Peyer's patch (tissue), 4 donors: ENCODE data around the gene CFAP61.

ENCODE experiments used
- POLR2A ChIP-seq, 2 donors: fragments of 450-650 bp; IDR thresholded peaks; one replicate each; pipeline ENCODE4 v1.5.1; 2017; ENCODE audit warnings: antibody characterized with exemption in 2 of 2, mild to moderate bottlenecking in 2 of 2, moderate library complexity in 2 of 2
- TF ChIP-seq, protein P1 (sequence below), 6 experiments: fragments of 450-650 bp in 4 of 6; fragments of 200-600 bp in 2 of 6; sonication (generic) in 1 of 6; IDR thresholded peaks; one replicate each; pipeline ENCODE4 v1.5.1; 2017 to 2019; ENCODE audit warnings: antibody characterized with exemption in 6 of 6, mild to moderate bottlenecking in 3 of 6, moderate library complexity in 1 of 6

DNA sequence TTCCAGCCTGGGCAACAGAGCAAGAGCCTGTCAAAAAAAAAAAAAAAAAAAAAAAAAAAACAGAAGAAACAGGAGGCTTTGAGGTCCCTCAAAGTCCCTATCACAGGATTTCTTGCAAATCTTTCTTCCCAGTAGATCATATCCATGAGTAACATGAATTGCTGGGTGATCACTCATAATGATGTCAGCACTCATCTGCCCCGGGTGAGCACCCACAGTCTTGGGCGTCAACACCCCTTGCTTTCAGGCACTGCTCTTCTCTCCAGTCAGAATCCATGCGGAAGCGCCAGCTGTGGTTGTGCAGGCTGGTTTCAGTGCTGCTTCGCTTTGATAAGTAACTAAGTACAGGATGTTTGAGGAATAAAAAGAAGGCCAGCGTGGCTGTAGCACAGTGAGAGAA, 275.4 kb downstream of the CFAP61 start:
- TF ChIP-seq, protein P1, sequence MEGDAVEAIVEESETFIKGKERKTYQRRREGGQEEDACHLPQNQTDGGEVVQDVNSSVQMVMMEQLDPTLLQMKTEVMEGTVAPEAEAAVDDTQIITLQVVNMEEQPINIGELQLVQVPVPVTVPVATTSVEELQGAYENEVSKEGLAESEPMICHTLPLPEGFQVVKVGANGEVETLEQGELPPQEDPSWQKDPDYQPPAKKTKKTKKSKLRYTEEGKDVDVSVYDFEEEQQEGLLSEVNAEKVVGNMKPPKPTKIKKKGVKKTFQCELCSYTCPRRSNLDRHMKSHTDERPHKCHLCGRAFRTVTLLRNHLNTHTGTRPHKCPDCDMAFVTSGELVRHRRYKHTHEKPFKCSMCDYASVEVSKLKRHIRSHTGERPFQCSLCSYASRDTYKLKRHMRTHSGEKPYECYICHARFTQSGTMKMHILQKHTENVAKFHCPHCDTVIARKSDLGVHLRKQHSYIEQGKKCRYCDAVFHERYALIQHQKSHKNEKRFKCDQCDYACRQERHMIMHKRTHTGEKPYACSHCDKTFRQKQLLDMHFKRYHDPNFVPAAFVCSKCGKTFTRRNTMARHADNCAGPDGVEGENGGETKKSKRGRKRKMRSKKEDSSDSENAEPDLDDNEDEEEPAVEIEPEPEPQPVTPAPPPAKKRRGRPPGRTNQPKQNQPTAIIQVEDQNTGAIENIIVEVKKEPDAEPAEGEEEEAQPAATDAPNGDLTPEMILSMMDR (IDR thresholded peaks at IDR 0.05): no peak
- TF ChIP-seq POLR2A (IDR thresholded peaks at IDR 0.05): no peak
